Measurements from ENCODE around the gene PLIN4.

The PLIN4 gene

GRCh38 chr19:4537953-4538600 lies 19.8 kb upstream of the PLIN4 start:
- TF ChIP-seq CTCF (IDR thresholded peaks at IDR 0.05; ENCODE audit: low read depth, low read length) = no peak
- DNase-seq (ENCODE audit: extremely low read depth, low read depth) = no peak

- no peak for DNase-seq (ENCODE audit: extremely low read depth, low read depth)
- TF ChIP-seq CTCF (IDR thresholded peaks at IDR 0.05; ENCODE audit: low read depth, low read length) = no peak
These were observed 18.5 kb upstream of the PLIN4 start for GRCh38 chr19:4536798-4537197.

- DNase-seq (ENCODE audit: extremely low read depth, low read depth) = no peak
- TF ChIP-seq CTCF (IDR thresholded peaks at IDR 0.05; ENCODE audit: low read depth, low read length) = no peak
These were observed 16.8 kb upstream of the PLIN4 start, which contains the start of gene PLIN5 for GRCh38 chr19:4534836-4535658. Gene PLIN5 (minus strand): TSS chr19:4535224. CDS start chr19:4534074, 1,150 bp downstream.

- DNase-seq (ENCODE audit: extremely low read depth, low read depth) = no peak
- no peak for TF ChIP-seq CTCF (IDR thresholded peaks at IDR 0.05; ENCODE audit: low read depth, low read length)
These were observed 15.6 kb upstream of the PLIN4 start for GRCh38 chr19:4533835-4534424.

GRCh38 chr19:4533334-4533733 lies 15.0 kb upstream of the PLIN4 start:
- DNase-seq (ENCODE audit: extremely low read depth, low read depth) = no peak
- no peak for TF ChIP-seq CTCF (IDR thresholded peaks at IDR 0.05; ENCODE audit: low read depth, low read length)

GRCh38 chr19:4531562-4532165 lies 13.4 kb upstream of the PLIN4 start:
- no peak for DNase-seq (ENCODE audit: extremely low read depth, low read depth)
- no peak for TF ChIP-seq CTCF (IDR thresholded peaks at IDR 0.05; ENCODE audit: low read depth, low read length)
